PFSK-1 (cell line): ENCODE measurements around the gene SULF2.

Experiments
- FOXP2 ChIP-seq: optimal IDR thresholded peaks from 2 replicates; pipeline ENCODE3; 2011; ENCODE audit warnings: borderline replicate concordance, control low read depth, inconsistent platforms; ENCODE audit not compliant: insufficient read depth; ENCODE audit errors: extremely low read length, extremely low read depth
- POLR2AphosphoS5 ChIP-seq: IDR thresholded peaks from 2 replicates; pipeline ENCODE4 v1.6.1; 2012; ENCODE audit warnings: low read depth, mild to moderate bottlenecking, control low read depth, low read length, moderate library complexity
- SIN3A ChIP-seq: IDR thresholded peaks from 2 replicates; pipeline ENCODE4 v1.6.1; 2012; ENCODE audit warnings: mild to moderate bottlenecking, low read length, moderate library complexity, borderline replicate concordance; ENCODE audit not compliant: insufficient read depth
- TAF1 ChIP-seq: IDR thresholded peaks from 2 replicates; pipeline ENCODE4 v1.6.1; 2012; ENCODE audit warnings: low read length, control low read depth, borderline replicate concordance; ENCODE audit not compliant: insufficient read depth
- TF ChIP-seq, protein P1 (sequence below), 2 experiments: IDR thresholded peaks; 2 replicates each; pipeline versions ENCODE4 v1.6.1 to v1.8.0; 2011 to 2012; ENCODE audit warnings: low read depth in 2 of 2, low read length in 2 of 2, control low read depth in 1 of 2, inconsistent platforms in 1 of 2, mild to moderate bottlenecking in 1 of 2, moderate library complexity in 1 of 2; ENCODE audit not compliant: insufficient read depth in 1 of 2

SULF2 gene

DNA sequence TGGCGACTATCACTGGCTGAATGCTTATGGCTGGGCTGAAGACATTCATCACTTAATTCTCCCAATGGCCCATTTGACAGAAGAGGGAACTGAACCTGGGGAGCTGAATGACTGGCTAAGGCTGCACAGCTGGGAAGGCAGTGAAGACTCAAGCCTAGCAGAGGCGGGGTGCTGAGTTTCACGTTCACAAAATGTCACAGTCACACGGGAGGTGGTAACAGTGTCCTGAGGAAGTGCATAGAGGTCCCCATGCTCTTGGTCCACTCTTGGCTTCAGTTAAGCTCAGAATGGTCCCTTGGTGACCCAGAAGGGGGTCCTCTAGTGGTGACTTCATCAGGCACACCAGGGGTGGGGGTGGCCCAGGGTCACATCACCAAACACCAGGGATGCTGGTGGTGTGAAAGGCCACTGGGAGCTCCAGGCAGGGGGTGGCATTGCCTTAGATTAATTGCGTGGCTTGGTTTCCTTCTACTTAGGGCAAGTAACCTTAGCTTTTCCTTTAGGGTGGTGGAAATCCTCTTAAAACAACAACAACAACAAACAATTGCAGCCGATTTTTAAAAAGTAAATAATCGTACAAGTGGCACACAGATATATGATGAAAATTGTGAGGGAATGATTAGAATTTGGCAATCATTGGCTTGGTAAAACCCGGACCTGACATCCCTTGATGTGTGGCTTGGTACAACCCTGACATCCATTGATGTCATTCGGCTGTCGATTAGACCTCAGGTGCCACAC is 45.0 kb downstream of the SULF2 start:
- TF ChIP-seq TAF1 (no peak), SIN3A (no peak), FOXP2 (no peak), POLR2AphosphoS5 (no peak)
- TF ChIP-seq, protein P1, sequence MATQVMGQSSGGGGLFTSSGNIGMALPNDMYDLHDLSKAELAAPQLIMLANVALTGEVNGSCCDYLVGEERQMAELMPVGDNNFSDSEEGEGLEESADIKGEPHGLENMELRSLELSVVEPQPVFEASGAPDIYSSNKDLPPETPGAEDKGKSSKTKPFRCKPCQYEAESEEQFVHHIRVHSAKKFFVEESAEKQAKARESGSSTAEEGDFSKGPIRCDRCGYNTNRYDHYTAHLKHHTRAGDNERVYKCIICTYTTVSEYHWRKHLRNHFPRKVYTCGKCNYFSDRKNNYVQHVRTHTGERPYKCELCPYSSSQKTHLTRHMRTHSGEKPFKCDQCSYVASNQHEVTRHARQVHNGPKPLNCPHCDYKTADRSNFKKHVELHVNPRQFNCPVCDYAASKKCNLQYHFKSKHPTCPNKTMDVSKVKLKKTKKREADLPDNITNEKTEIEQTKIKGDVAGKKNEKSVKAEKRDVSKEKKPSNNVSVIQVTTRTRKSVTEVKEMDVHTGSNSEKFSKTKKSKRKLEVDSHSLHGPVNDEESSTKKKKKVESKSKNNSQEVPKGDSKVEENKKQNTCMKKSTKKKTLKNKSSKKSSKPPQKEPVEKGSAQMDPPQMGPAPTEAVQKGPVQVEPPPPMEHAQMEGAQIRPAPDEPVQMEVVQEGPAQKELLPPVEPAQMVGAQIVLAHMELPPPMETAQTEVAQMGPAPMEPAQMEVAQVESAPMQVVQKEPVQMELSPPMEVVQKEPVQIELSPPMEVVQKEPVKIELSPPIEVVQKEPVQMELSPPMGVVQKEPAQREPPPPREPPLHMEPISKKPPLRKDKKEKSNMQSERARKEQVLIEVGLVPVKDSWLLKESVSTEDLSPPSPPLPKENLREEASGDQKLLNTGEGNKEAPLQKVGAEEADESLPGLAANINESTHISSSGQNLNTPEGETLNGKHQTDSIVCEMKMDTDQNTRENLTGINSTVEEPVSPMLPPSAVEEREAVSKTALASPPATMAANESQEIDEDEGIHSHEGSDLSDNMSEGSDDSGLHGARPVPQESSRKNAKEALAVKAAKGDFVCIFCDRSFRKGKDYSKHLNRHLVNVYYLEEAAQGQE (IDR thresholded peaks at IDR 0.05; ENCODE audit: insufficient read depth in 1 of 2, low read depth in 2 of 2, low read length in 2 of 2): no peak

DNA sequence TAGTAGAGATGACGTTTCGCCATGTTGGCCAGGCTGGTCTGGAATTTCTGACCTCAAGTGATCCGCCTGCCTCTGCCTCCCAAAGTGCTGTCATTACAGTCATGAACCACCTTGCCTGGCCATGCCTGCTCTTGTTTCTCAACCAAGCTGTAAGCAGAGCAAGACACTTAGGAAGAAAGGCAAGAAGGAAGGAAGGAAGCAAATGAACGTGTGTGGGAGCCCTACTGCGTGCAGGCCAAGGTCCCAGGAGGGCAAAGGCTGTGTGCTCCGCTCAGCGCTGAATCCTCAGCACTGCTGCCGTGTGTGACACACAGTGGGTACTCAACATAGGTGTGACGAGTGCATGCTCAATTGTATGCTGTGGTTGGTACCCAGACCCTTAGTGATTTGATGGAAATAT is 47.4 kb downstream of the SULF2 start:
- TF ChIP-seq SIN3A (no peak), FOXP2 (no peak), TAF1 (no peak), POLR2AphosphoS5 (no peak)
- TF ChIP-seq, protein P1 (IDR thresholded peaks at IDR 0.05; ENCODE audit: insufficient read depth in 1 of 2, low read depth in 2 of 2, low read length in 2 of 2): no peak

DNA sequence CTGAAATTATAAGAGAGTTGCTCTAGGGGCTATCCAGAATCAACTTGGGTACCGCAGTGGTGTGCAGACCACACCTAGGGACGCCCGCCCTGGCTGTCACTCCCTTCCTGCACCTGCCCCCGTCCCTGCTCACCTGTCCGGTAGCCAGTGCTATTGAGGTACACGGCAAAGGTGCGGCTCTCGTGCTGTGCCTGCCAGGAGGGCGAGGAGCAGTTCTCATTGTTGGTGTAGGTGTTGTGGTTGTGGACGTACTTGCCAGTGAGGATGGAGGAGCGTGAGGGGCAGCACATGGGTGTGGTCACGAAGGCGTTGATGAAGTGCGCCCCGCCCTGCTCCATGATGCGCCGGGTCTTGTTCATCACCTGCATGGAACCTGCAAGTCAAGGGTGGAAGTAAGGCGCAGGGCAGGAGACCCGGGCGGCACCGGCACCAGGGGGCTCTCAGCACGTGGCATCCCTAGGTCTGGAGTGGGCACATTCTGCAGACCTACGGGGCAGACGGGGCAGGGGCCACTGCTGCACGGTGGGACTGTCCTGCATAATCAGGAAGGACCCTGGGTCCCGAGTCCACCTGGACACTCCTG is 48.6 kb downstream of the SULF2 start:
- no peak for TF ChIP-seq TAF1
- TF ChIP-seq, protein P1 (IDR thresholded peaks at IDR 0.05; ENCODE audit: insufficient read depth in 1 of 2, low read depth in 2 of 2, low read length in 2 of 2): no peak
- no peak for TF ChIP-seq FOXP2
- no peak for TF ChIP-seq SIN3A
- no peak for TF ChIP-seq POLR2AphosphoS5

DNA sequence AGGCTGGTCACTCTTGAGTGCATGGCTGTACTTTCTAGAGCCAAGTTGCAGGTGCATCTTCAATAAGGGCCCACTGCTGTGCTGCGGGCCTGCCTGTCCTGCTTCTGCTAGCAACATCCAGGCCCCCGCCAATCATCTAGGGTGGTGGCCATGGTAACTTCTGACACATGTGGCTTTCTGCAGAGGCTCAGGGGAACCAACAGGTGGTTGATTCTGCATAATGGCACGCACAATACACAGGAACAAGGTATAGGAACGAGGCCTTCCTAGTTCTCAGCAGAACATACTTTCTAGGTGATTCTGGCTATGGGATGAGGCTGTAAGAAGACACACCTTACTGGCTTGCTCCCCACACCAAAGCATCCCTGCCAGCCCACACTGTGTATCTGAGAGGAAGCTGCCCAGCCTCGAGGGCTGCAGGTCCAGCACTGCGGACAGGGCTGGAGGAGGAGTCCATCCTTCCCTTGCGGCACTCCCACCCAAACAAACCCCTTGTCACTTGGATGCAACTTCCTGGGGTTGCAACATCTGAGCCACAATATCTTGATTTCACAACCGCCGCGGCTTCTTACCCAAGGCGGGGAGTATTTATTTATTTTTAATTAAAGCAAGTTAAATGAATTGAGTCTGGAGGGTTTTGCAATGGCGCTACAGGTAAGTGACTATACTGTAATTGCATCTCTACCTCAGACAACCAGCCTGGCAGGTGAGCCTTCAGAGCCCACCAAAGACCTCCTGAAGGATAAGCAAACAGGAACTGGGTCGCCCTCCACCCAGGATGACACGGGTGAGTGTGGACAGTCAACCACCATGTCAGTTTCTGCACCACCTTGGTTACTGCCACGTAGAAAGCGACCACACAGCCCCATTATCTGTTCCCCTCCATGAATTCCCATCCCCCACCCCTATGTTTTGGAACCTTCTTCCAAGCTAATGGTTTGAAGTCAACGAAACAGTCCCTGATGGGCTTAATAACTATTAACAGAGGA is 49.6 kb downstream of the SULF2 start:
- TF ChIP-seq, protein P1 (IDR thresholded peaks at IDR 0.05; ENCODE audit: insufficient read depth in 1 of 2, low read depth in 2 of 2, low read length in 2 of 2): peak; percentile 83 to 84
- TF ChIP-seq POLR2AphosphoS5 (no peak), TAF1 (no peak)
